Aorta (tissue), 5 donors: Measurements from ENCODE around the gene GPR35. TPM values are rescaled to one million over a fixed set of nuclear protein-coding genes. Genes with fewer than 3 reads are reported as not detected.
"Not testable (repeated sequence)": the region's sequence is repeated elsewhere in the genome, so short reads cannot be mapped to it uniquely, and the experiment has no call there.

Experiments
- ATAC-seq: fragments of 200-7000 bp; cut with Tn5 transposase; one replicate; pipeline ENCODE4 v1.9.1; 2022; ENCODE audit warnings: moderate library complexity; ENCODE audit not compliant: low FRiP score
- DNase-seq, 2 donors: peaks; one replicate each; pipeline ENCODE4 v3.0.0-alpha.2; 2020
- H3K27ac ChIP-seq, 2 donors: one replicate each; pipeline ENCODE4 v1.5.1; 2013; ENCODE audit warnings: low read length in 2 of 2, mild to moderate bottlenecking in 2 of 2, moderate library complexity in 2 of 2, control low read depth in 1 of 2, inconsistent platforms in 1 of 2, low read depth in 1 of 2
- H3K27me3 ChIP-seq, 2 donors: one replicate each; pipeline ENCODE4 v1.6.1; 2013; ENCODE audit warnings: control low read depth in 1 of 2, low read length in 1 of 2, mild to moderate bottlenecking in 1 of 2, moderate library complexity in 1 of 2; ENCODE audit not compliant: insufficient read depth in 2 of 2, control insufficient read depth in 1 of 2
- H3K36me3 ChIP-seq, 2 donors: one replicate each; pipeline ENCODE4 v1.6.1; 2013; ENCODE audit warnings: control low read depth in 1 of 2, low read length in 1 of 2, mild to moderate bottlenecking in 1 of 2; ENCODE audit not compliant: insufficient read depth in 2 of 2, control insufficient read depth in 1 of 2
- H3K4me1 ChIP-seq, 2 donors: one replicate each; pipeline ENCODE4 v1.6.1; 2013; ENCODE audit warnings: low read length in 2 of 2, control low read depth in 1 of 2, mild to moderate bottlenecking in 1 of 2, moderate library complexity in 1 of 2; ENCODE audit not compliant: insufficient read depth in 2 of 2, control insufficient read depth in 1 of 2
- H3K4me3 ChIP-seq, 2 donors: one replicate each; pipeline ENCODE4 v1.5.1; 2013; ENCODE audit warnings: low read length in 2 of 2, control low read depth in 1 of 2, mild to moderate bottlenecking in 1 of 2
- H3K9me3 ChIP-seq: one replicate; pipeline ENCODE4 v1.6.1; 2013; ENCODE audit warnings: mild to moderate bottlenecking, low read length; ENCODE audit not compliant: control insufficient read depth
- WGBS, 2 donors: extraction: QIAGEN DNeasy Blood & Tissue Kit; methylation state at CpG; one replicate each; pipeline ENCODE4 v1.1.7; 2013; 5-methylcytosine and 5-hydroxymethylcytosine counted together
- intact Hi-C, 2 donors: fragments of 100-400 bp; cut with DNase I; formaldehyde crosslinking; loops; one replicate each; pipeline versions ENCODE4 v1.14.2 to v1.15.0; 2022
- polyA plus RNA-seq, 2 donors: library from polyadenylated mRNA; stranded (reverse); fragments of 200-250 nt; gene quantifications; one replicate each; pipeline ENCODE4 v1.2.3, GENCODE V29; 2013
- total RNA-seq, 2 donors: library from RNA; stranded (reverse); fragmentation: NEBNext Ultra II Directional; extraction: Animal tissue kit (Norgen Biotek cat#: 25700); gene quantifications; one replicate each; pipeline ENCODE4 v1.2.1, GENCODE V29; 2021
- donor health status: healthy with polysubstance abuse.
- donor health status: Bipolar disorder and iron deficiency.
- donor health status: DM: no; HTN: no; CAD: no.
- donor health status: DM: no; HTN: no; CAD: no.
- donor health status: DM: yes; HTN: yes; CAD: no.

The GPR35 gene
- total and polyA plus RNA-seq, 4 donors = 2.1 to 14.5 (median 7.0) TPM

DNA sequence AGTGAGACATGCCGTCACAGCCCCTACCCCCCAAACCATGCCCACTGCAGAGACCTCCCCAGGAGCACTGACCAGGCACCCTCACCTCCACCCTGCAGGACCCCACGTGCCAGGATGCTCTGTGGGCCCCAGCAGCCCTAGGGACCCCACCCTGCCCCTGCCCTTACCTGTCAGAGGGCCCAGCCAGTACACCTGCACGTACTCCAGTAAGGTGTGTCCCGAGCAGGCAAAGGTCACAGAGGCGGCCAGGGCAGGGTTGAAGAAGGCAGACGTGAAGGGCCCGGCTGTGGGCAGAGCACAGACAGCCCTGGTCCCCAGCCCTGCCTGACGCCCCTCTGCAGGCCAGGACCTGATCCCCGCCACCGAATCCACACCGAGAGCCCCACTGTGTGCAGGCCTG is 54.9 kb downstream of the GPR35 start:
- DNase-seq, intact Hi-C loops, H3K36me3 ChIP-seq, H3K27ac ChIP-seq, ATAC-seq, H3K4me3 ChIP-seq, H3K27me3 ChIP-seq, H3K9me3 ChIP-seq, H3K4me1 ChIP-seq: not testable (repeated sequence)
- WGBS, 2 donors = 41 to 43% methylated on average over 2 of the region's 11 CpGs

Other genes starting within 250 kb of the GPR35 start
- 10 to 100 TPM; 32.3 to 62.6 TPM for gene GPC1, start 189.8 kb upstream of the GPR35 start, total RNA-seq
- gene GPC1, start 189.8 kb upstream of the GPR35 start, polyA plus RNA-seq = 10 to 100 TPM; 28.0 to 66.8 TPM
- 10 to 100 TPM; 10.4 to 22.0 TPM for gene ANKMY1, start 67.5 kb upstream of the GPR35 start, total RNA-seq
- 1 to 10 TPM; 6.2 to 6.6 TPM for gene ANKMY1, start 67.5 kb upstream of the GPR35 start, polyA plus RNA-seq
- gene DUSP28, start 65.1 kb upstream of the GPR35 start, total RNA-seq = 1 to 10 TPM; 2.1 to 3.4 TPM
- 1 to 10 TPM; 3.0 to 5.0 TPM for gene DUSP28, start 65.1 kb upstream of the GPR35 start, polyA plus RNA-seq
- 10 to 100 TPM; 42.9 to 46.9 TPM for gene RNPEPL1, start 57.0 kb upstream of the GPR35 start, total RNA-seq
- gene RNPEPL1, start 57.0 kb upstream of the GPR35 start, polyA plus RNA-seq = 100 to 1,000 TPM in 1 of 2 donors, 10 to 100 TPM in 1; 48.2 to 108 TPM
- gene CAPN10, start 38.7 kb upstream of the GPR35 start, total RNA-seq = 10 to 100 TPM; 23.7 to 35.5 TPM
- 10 to 100 TPM; 12.6 to 66.9 TPM for gene CAPN10, start 38.7 kb upstream of the GPR35 start, polyA plus RNA-seq
- not detected for gene AQP12B, start 57.4 kb downstream of the GPR35 start, total RNA-seq
- under 1 TPM in 1 of 2 donors, not detected in 1; 0.38 TPM for gene AQP12B, start 57.4 kb downstream of the GPR35 start, polyA plus RNA-seq
- gene AQP12A, start 66.4 kb downstream of the GPR35 start, total RNA-seq = not detected
- 1 to 10 TPM in 1 of 2 donors, not detected in 1; 2.5 TPM for gene AQP12A, start 66.4 kb downstream of the GPR35 start, polyA plus RNA-seq
- gene KIF1A, start 194.7 kb downstream of the GPR35 start, total RNA-seq = under 1 TPM; 0.72 to 0.78 TPM
- under 1 TPM in 1 of 2 donors, not detected in 1; 0.25 TPM for gene KIF1A, start 194.7 kb downstream of the GPR35 start, polyA plus RNA-seq
- not detected for gene AGXT, start 243.3 kb downstream of the GPR35 start, total RNA-seq
- gene AGXT, start 243.3 kb downstream of the GPR35 start, polyA plus RNA-seq = not detected